SK-N-SH (cell line): ENCODE results near the gene ELOVL6. TPM values are rescaled to one million over a fixed set of nuclear protein-coding genes. Genes with fewer than 3 reads are reported as not detected.

Source experiments
- CTCF ChIA-PET: fragments of 300-600, 350-600 bp; formaldehyde crosslinking; extraction: SDS; loops from one replicate; lab custom pipeline; 2021; lab: Yijun Ruan, JAX
- POLR2A ChIA-PET: fragments of 350-600 bp; sonication (Branson Sonifier 250); formaldehyde crosslinking; extraction: SDS; loops from one replicate; lab custom pipeline; 2020; ENCODE audit warnings: antibody characterized with exemption, inconsistent platforms; lab: Yijun Ruan, JAX
- DNase-seq: peaks from one replicate; pipeline ENCODE4 v3.0.0; 2012
- H2AFZ ChIP-seq: fragments of 200-600 bp; sonication (generic); 2 replicates; pipeline ENCODE4 v1.8.1; 2016; ENCODE audit warnings: antibody characterized with exemption, mild to moderate bottlenecking, low read depth
- H3F3A ChIP-seq: fragments of 200-600 bp; sonication (generic); replicated peaks from 2 replicates; pipeline ENCODE3; 2016; ENCODE audit warnings: antibody characterized with exemption, mild to moderate bottlenecking; ENCODE audit not compliant: insufficient read depth
- H3K27ac ChIP-seq, 2 experiments: fragments of 200-500 bp in 1 of 2; fragments of 200-600 bp in 1 of 2; sonication (Bioruptor generic) in 1 of 2; sonication (generic), shearing (Covaris generic) in 1 of 2; 2 replicates each; pipeline versions ENCODE4 v1.5.1 to v1.6.1; 2014 to 2016; ENCODE audit warnings: low read depth in 2 of 2, inconsistent platforms in 1 of 2, low read length in 1 of 2, mild to moderate bottlenecking in 1 of 2, mixed read lengths in 1 of 2
- H3K27me3 ChIP-seq: fragments of 200-600 bp; sonication (generic), shearing (Covaris generic); 2 replicates; pipeline ENCODE4 v1.6.1; 2016; ENCODE audit warnings: mixed run types; ENCODE audit not compliant: insufficient read depth
- H3K36me3 ChIP-seq, 2 experiments: fragments of 200-500 bp in 1 of 2; fragments of 200-600 bp in 1 of 2; sonication (Bioruptor generic) in 1 of 2; sonication (generic) in 1 of 2; replicated peaks in 1 of 2; 2 replicates each; pipeline versions ENCODE3 to v1.5.1; 2014 to 2016; ENCODE audit warnings: low read length in 1 of 2, mild to moderate bottlenecking in 1 of 2; ENCODE audit not compliant: insufficient read depth in 2 of 2, control insufficient read depth in 1 of 2
- H3K4me1 ChIP-seq, 2 experiments: fragments of 200-500 bp in 1 of 2; fragments of 200-600 bp in 1 of 2; sonication (Bioruptor generic) in 1 of 2; sonication (generic), shearing (Covaris generic) in 1 of 2; 2 replicates each; pipeline versions ENCODE4 v1.5.1 to v1.6.1; 2014 to 2016; ENCODE audit warnings: low read depth in 1 of 2, low read length in 1 of 2, mixed run types in 1 of 2; ENCODE audit not compliant: insufficient read depth in 2 of 2, control insufficient read depth in 1 of 2
- H3K4me2 ChIP-seq: fragments of 200-600 bp; sonication (generic), shearing (Covaris generic); 2 replicates; pipeline ENCODE4 v1.6.1; 2017; ENCODE audit warnings: mixed run types
- H3K4me3 ChIP-seq, 2 experiments: fragments of 200-500 bp in 1 of 2; fragments of 200-600 bp in 1 of 2; sonication (Bioruptor generic) in 1 of 2; sonication (generic), shearing (Covaris generic) in 1 of 2; 2 replicates each; pipeline versions ENCODE4 v1.5.1 to v1.8.1; 2014 to 2016; ENCODE audit warnings: low read depth in 2 of 2, inconsistent platforms in 1 of 2, low read length in 1 of 2, mild to moderate bottlenecking in 1 of 2, mixed read lengths in 1 of 2, moderate library complexity in 1 of 2
- H3K79me2 ChIP-seq: fragments of 200-600 bp; sonication (generic); 2 replicates; pipeline ENCODE4 v1.8.1; 2017; ENCODE audit warnings: mild to moderate bottlenecking; ENCODE audit not compliant: insufficient read depth
- H3K9ac ChIP-seq: fragments of 200-600 bp; sonication (generic); 2 replicates; pipeline ENCODE4 v1.6.1; 2017; ENCODE audit warnings: mixed run types
- H3K9me2 ChIP-seq: fragments of 200-600 bp; sonication (generic); 2 replicates; pipeline ENCODE4 v1.6.1; 2017; ENCODE audit warnings: mixed run types
- H3K9me3 ChIP-seq: fragments of 200-600 bp; sonication (generic); 2 replicates; pipeline ENCODE4 v1.6.1; 2017; ENCODE audit warnings: mixed run types, mild to moderate bottlenecking, moderate library complexity
- H4K20me1 ChIP-seq: fragments of 200-600 bp; sonication (generic); 2 replicates; pipeline ENCODE4 v1.6.1; 2017; ENCODE audit warnings: mild to moderate bottlenecking, mixed run types; ENCODE audit not compliant: insufficient read depth
- CHD2 ChIP-seq: fragments of 150-350 bp; IDR thresholded peaks from 2 replicates; pipeline ENCODE4 v1.6.1; 2018; ENCODE audit warnings: low read length; ENCODE audit not compliant: partially characterized antibody
- CTCF ChIP-seq: fragments of 200-600 bp; sonication (generic); IDR thresholded peaks from 2 replicates; pipeline ENCODE4 v1.6.1; 2017; ENCODE audit warnings: antibody characterized with exemption, mild to moderate bottlenecking, moderate library complexity
- EP300 ChIP-seq, 2 experiments: IDR thresholded peaks; 2 replicates each; pipeline versions ENCODE4 v1.4.0 to v1.6.1; 2012; ENCODE audit warnings: borderline replicate concordance in 1 of 2, low read depth in 1 of 2, low read length in 1 of 2
- FOXJ3 ChIP-seq: sonication (generic); formaldehyde crosslinking; IDR thresholded peaks from 2 replicates; pipeline ENCODE4 v1.5.1; 2020; ENCODE audit warnings: mild to moderate bottlenecking, missing genetic modification reagents
- GATA2 ChIP-seq: sonication (generic); formaldehyde crosslinking; IDR thresholded peaks from 2 replicates; pipeline ENCODE4 v1.5.0; 2020; ENCODE audit warnings: mild to moderate bottlenecking, missing genetic modification reagents
- NRF1 ChIP-seq: IDR thresholded peaks from 2 replicates; pipeline ENCODE4 v1.6.1; 2012; ENCODE audit warnings: low read depth, mild to moderate bottlenecking, low read length
- POLR2AphosphoS5 ChIP-seq: IDR thresholded peaks from 2 replicates; pipeline ENCODE4 v1.6.1; 2012; ENCODE audit warnings: low read depth, low read length
- RAD21 ChIP-seq: IDR thresholded peaks from 2 replicates; pipeline ENCODE4 v1.6.1; 2012; ENCODE audit warnings: mild to moderate bottlenecking, low read length
- RCOR1 ChIP-seq: fragments of 150-350 bp; IDR thresholded peaks from 2 replicates; pipeline ENCODE4 v1.6.1; 2017; ENCODE audit warnings: antibody characterized with exemption, low read length
- REST ChIP-seq: IDR thresholded peaks from 2 replicates; pipeline ENCODE4 v1.6.1; 2012; ENCODE audit warnings: mild to moderate bottlenecking, low read depth, low read length, moderate library complexity
- SMC3 ChIP-seq: IDR thresholded peaks from 2 replicates; pipeline ENCODE4 v1.6.1; 2012; ENCODE audit warnings: low read depth, low read length, improper control_type of control experiment
- TAF1 ChIP-seq: IDR thresholded peaks from 2 replicates; pipeline ENCODE4 v1.6.1; 2012; ENCODE audit warnings: low read depth, mild to moderate bottlenecking, low read length, moderate library complexity, borderline replicate concordance
- TCF12 ChIP-seq: IDR thresholded peaks from 2 replicates; pipeline ENCODE4 v1.4.0; 2012
- USF2 ChIP-seq: fragments of 150-350 bp; IDR thresholded peaks from 2 replicates; pipeline ENCODE4 v1.6.1; 2017; ENCODE audit warnings: antibody characterized with exemption, low read length, low read depth, borderline replicate concordance
- WGBS: methylation state at CpG from one replicate; pipeline ENCODE4 v1.1.6; 2017; ENCODE audit warnings: low lambda C conversion rate; 5-methylcytosine and 5-hydroxymethylcytosine counted together
- polyA plus RNA-seq, 3 experiments: library from polyadenylated mRNA; depleted of rRNA; stranded (reverse); fragments of >200 nt; gene quantifications; 2 replicates each; pipeline ENCODE4 v1.2.3, GENCODE V29; 2012

ELOVL6 gene
- polyA plus RNA-seq, 1 of the 3 experiments (the other 2 are of a cell fraction) = 9.0 TPM

GRCh38 chr4:110071466-110071865 is 126.9 kb downstream of the ELOVL6 start:
- Histone ChIP-seq H3K4me3 (no peak overlapping the region), H3K36me3 (no peaks in the 10 kb centered on the region), H3K27me3 (no peaks in the 10 kb centered on the region), H3K79me2 (no peaks in the 10 kb centered on the region), H3K9ac (no peak overlapping the region), H3K27ac (no peak overlapping the region), H3K4me1 (peaks cover 0 to 14% of the 10 kb centered on the region in 2 experiments; a peak in 2 of 4 replicates), H4K20me1 (no peaks in the 10 kb centered on the region), H3F3A (peaks cover 3% of the 10 kb centered on the region), H3K9me3 (no peaks in the 10 kb centered on the region)
- WGBS = 94% methylated on average over 6 of the region's 6 CpGs
- DNase-seq = no peak
- CTCF ChIA-PET = interaction anchor here (0.6 to 3.4 kb wide), 3 partner anchors 21 to 437 kb away, joined by 3 to 17 read pairs (median 5); no protein-coding TSS in a partner anchor
- POLR2A ChIA-PET = no interaction called here
- no peak for TF ChIP-seq GATA2
- TF ChIP-seq SMC3 = no peak
- TF ChIP-seq NRF1 = no peak
- TF ChIP-seq CHD2 = no peak
- no peak for TF ChIP-seq TAF1
- TF ChIP-seq FOXJ3 = no peak
- TF ChIP-seq USF2 = no peak
- TF ChIP-seq CTCF = no peak
- TF ChIP-seq RAD21 = no peak
- TF ChIP-seq, all 33 proteins: peak for 0
- H3K4me2 ChIP-seq = no peak overlapping the region
- H3K9me2 ChIP-seq = no peaks in the 10 kb centered on the region
- H2AFZ ChIP-seq = no peak overlapping the region

- Histone ChIP-seq H3F3A (peaks cover 3% of the 10 kb centered on the region), H4K20me1 (no peaks in the 10 kb centered on the region), H3K36me3 (no peaks in the 10 kb centered on the region), H3K9me3 (no peaks in the 10 kb centered on the region), H3K79me2 (no peaks in the 10 kb centered on the region), H3K27ac (no peak overlapping the region), H3K27me3 (no peaks in the 10 kb centered on the region), H3K9me2 (no peaks in the 10 kb centered on the region), H3K4me2 (no peak overlapping the region), H2AFZ (no peak overlapping the region), H3K9ac (no peak overlapping the region), H3K4me1 (peaks cover 0 to 11% of the 10 kb centered on the region in 2 experiments; a peak in 2 of 4 replicates), H3K4me3 (no peak overlapping the region)
- DNase-seq = peak; percentile 20
- no peak for TF ChIP-seq POLR2AphosphoS5
- 0 out of 4 replicates have a peak, but pooled peaks of 1 of the 2 experiments have one; percentile 24 for TF ChIP-seq EP300 (IDR thresholded peaks at IDR 0.05; ENCODE audit: borderline replicate concordance in 1 of 2, low read depth in 1 of 2, low read length in 1 of 2)
- no peak for TF ChIP-seq RCOR1
- TF ChIP-seq REST = no peak
- no peak; the same call in 1 of the 2 replicates for TF ChIP-seq GATA2
- peak; percentile 68 for TF ChIP-seq TCF12
- POLR2A ChIA-PET = no interaction called here
- WGBS = 49% methylated on average over 8 of the region's 8 CpGs
- CTCF ChIA-PET = interaction anchor here (0.7 to 1.5 kb wide), 6 partner anchors 13 to 143 kb away, joined by 3 to 6 read pairs (median 3); no protein-coding TSS in a partner anchor
These were observed 130.2 kb downstream of the ELOVL6 start for GRCh38 chr4:110068248-110068647.
